ENCODE results near the gene CLSTN1.
"Not testable (repeated sequence)": the region's sequence is repeated elsewhere in the genome, so short reads cannot be mapped to it uniquely, and the experiment has no call there.

Gene CLSTN1

DNA sequence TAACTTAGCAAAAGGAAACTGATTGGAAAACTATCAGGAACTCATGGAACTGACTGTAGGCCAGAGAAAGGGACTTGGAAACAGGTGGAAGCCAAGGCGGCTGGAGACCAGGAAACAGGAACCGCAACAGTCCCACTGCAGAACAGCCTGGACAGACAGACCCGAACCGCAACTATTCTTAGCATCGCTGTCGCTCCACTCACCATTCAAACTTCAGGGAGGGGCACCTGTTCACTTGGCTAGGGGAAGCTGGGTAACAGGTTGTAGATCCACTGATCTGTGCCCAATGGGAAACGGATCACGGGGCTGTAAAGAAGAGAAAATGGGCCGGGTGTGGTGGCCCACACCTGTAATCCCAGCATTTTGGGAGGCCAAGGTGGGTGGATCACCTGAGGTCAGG is 61.9 kb downstream of the CLSTN1 start:
- DNase-seq (ENCODE audit: low spot score): no peak

DNA sequence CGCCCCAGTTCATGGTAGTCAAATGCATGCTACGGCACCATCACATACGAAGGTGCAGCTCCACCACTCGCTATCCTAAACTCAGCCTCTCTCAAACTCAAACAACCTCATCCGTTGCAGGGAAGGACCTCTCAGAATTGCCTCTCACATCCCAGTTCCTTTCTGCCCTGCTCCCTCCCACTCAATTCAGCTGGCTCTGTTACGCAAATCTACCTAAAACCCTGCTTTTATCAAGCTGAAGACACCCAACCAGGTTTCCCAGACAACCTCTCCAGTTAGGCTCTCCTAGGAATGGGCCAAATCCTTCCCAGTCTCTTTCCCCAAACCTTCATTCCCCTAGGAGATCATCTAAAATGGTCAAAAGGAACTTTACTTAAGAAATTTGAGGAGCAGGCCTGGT is 62.9 kb downstream of the CLSTN1 start:
- DNase-seq (ENCODE audit: low spot score): no peak

DNA sequence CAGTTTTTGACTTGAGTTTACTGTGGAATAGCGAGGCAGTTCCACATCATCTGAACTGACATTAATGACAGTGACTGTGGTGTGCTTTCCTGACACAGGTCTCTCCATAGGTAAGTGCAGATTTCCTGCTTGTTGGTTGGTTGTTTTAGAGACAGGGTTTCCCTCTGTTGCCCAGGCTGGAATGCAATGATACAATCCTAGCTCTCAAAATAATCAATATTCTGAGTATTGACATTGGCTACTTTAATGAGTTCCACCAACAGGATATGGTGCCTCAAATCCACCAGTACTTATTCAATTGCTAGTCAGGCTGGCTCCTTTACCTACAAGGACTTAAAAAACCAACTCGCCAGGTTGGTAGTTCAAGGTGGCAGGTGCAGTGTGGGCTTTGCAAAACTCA is 63.8 kb downstream of the CLSTN1 start:
- DNase-seq (ENCODE audit: low spot score): no peak

DNA sequence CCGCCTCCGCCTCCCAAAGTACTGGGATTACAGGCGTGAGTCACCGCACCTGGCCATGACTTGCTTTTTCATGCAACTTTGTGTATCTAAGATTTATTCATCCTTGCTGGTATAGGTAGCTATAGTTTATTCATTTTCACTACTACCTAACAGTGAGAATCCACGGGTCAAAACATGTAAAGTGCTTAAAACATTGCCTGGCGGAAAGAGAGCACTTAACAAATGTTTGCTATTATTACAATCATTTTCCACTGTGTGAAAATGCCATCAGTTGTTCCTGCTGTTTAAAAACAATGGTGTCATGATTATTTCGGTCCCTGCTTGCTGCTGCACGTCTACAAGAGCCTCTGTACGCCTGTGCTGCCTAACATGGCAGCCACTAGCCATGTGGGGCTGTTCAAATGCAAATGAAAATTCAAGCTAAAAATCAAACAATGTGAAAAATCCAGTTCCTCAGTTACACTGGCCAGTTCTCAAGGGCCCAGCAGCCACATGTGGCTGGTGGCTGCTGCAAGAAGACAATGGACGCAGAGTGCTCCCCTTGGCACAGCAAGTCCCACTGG is 65.1 kb downstream of the CLSTN1 start:
- no peak for DNase-seq (ENCODE audit: low spot score)

DNA sequence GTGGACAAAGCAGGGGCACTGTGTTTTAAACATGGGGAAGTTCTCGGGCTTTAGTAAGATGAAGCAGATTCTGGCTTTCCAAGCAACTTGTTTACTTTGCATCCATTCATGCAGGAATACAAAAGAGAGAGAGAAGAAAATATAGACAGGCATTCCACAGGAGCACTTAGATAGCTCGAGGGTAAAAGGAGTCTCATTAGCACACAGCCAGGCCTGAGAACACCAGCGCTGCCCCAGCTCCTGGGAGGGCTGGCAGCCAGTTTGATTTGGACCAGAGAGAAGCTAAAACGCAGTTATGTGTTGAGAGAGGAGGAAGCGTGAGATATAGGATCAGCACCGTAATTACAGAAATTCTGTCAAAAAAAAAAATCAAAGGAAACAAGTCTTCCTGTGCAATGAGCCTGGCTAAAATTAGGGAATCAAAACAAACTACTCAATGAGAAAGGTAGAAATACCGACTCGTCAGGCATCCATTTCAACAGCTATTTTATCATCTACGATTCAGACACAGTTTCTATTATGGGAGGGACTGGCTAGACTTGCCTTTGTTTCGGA is 68.2 kb downstream of the CLSTN1 start:
- DNase-seq (ENCODE audit: low spot score): no peak

DNA sequence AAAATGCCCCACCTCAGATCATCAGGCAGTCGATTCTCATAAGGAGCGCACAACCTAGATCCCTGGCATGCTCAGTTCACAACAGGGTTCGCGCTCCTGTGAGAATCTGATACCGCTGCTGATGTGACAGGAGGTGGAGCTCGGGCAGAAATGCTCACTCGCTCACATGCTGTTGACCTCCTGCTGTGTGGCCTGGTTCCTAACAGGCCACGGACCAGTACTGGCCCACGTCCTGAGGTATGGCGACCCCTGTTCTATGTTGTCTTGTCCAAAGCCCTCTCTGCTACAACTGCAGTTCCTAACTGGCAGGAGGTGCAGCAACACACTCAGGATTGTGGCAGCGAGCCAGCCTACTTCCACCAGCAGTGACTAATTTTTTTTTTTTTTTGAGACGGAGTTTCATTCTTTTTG is 70.6 kb downstream of the CLSTN1 start:
- DNase-seq (ENCODE audit: low spot score): no peak

DNA sequence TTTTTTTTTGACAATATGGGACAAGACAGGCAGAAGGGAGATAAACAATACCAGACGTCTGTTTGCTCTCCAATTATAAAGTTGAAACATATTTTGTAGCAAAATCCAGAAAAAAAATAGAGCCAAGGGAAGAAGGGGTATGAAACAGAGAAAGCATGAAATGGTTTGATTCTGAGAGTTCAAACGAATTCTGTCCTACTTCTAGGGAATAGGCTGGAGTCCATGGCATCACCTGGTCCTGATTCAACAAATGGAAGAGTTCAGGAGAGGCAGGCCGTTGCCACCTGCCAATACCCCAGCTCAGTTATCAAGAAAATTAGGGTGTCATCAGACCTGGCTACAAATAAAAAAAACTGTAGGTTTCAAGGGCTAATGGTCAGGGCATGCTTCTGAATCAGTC is 71.8 kb downstream of the CLSTN1 start:
- no peak for DNase-seq (ENCODE audit: low spot score)

DNA sequence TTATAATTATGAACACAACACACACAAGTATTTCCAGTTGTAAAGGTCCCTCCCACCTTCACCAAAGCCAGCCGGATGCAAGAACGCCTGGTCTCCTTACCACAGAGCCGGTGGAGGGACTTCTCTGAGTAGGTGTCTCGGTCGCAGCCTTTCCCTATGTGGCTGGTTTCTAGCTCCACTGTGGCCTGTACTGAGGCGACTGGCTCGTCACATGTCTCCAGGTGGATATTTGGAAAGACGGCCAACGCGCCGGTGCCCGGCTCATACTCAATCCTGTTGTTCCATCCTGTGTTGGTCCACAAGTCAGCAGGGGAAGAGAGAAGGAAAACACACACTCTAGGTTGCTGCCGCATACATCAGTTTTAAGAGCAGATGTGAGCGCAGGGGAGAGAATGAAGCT is 74.4 kb downstream of the CLSTN1 start:
- no peak for DNase-seq (ENCODE audit: low spot score)

DNA sequence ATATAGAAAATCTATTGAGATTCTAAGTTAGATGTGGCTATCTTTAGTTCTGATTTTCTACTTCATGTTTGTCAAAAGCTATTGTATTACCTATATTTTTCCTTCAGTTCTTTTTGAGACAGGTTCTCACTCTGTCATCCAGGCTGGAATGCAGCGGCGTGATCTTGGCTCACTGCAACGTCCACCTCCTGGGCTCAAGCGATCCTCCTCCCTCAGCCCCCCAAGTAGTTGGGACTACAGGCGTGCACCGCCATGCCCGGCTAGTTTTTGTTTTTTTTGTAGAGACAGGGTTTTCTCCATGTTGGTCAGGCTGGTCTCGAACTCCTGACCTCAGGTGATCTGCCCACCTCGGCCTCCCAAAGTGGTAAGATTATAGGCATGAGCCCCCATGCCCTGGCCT is 75.4 kb downstream of the CLSTN1 start:
- DNase-seq (ENCODE audit: low spot score): not testable (repeated sequence)

DNA sequence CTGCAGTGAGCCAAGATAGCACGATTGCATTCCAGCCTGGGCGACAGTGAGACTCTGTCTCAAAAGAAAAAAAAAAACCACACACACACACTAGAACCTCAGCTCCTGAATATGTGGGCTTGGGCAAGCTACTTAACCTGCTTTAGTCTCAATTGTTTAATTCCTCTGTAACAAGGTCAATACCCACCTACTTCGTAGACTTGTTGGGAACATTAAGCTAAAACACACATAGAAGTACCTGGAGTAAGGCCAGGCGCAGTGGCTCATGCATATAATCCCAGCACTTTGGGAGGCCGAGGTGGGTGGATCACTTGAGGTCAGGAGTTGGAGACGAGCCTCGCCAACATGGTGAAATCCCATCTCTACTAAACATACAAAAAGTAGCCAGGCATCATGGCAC is 77.1 kb downstream of the CLSTN1 start:
- DNase-seq (ENCODE audit: low spot score): no peak

DNA sequence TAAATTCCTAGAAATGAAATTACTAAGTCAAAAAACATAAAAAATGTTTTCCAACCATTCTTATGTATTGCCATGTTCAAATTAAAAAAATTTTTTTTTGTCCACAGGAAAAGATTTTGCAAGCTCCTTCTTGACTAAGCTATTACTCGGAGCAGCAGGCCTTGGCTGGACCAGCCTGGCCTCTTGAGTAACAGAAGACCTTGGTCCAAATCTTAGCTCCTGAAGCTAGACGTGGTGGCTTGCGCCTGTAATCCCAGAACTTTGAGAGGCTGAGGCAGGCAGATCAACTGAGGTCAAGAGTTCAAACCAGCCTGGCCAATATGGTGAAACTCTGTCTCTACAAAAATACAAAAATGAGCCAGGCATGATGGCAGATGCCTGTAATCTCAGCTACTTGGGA is 77.6 kb downstream of the CLSTN1 start:
- no peak for DNase-seq (ENCODE audit: low spot score)

DNA sequence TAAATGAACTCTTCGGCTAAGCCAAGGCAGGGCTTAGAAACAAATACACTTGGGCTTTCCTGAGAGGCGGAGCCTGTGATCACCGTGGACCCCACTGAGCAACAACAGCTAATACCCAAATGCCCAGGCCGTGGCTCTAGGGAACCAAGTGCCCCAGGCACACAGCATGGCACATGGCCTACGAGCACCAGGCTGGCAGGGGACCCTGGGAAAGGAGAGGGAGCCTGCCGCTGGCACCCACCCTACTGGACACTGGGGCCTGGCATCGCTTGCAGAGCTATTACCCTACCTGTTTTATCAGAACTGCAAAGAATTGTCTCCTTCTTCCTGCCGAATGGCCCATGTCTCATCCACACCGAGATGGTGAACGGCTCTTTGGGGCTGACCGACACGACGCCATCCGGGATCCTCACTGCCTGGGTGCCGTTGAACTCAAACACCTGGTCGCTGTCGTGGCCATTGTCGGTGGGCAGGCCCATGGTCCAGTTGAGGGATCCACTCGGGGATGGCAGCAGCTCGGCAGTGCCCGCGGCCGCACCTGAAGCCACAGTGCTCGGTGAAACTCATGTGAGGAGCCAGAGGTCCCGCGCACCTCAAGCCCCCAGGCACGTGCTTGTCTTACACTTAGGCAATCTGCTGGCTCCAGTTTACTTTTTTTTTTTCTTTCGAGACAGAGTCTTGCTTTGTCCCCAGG is 79.5 kb downstream of the CLSTN1 start:
- DNase-seq (ENCODE audit: low spot score): no peak

DNA sequence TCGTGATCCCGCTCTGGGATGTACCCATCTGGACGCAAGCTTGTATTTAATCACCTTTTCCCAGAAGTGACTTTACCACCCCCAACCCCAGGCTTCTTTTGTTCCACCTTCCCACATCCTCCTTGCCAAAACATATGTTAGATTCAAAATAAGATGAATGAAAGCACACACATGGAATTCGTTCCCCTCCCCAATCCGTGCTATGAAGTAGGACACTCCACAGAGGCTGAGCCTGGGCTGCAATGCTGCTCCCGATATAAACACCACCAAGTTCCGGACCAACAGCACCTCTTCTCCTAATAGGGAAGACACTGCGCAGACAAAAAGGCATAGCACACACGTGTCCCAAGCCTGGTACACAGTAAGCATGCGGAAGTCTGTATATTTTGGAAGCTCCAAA is 86.1 kb downstream of the CLSTN1 start:
- DNase-seq (ENCODE audit: low spot score): no peak

DNA sequence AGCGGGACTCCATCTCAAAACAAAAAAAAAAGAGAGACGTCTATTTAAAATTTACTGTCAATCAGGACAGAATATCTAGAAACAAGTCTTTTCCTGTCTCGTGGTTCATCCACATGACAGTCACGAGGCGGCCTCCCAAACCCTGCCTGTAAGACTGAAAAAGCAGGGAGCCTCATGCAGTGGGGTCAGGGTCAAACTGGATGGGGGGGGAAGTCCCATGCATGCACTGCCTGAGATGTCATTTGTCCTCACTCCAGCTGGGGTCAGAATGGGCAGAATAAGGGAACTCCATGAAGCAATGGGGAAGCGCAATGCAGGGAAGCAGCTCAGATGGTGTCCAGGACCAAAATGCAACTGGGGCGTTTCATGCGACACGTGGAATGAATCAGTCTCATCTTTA is 86.7 kb downstream of the CLSTN1 start:
- no peak for DNase-seq (ENCODE audit: low spot score)

DNA sequence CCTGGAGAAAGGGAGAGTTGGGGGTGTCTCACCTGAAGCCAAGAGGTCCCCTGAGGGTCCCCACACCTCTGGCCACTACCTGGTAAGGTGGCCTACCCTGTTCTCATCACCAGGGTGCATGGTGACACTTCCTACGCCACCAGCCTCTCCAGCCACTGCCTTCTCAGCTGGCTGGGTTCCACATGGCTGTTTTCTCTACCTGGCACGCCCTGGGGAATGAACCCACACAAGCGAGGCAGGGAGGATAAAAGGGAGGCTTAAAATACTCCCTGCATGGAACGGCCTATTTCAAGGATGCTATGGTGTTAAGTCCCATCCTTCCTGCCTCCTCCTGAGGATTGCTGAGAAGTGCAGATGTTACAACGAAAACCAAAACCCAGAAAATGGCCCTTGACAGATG is 87.5 kb downstream of the CLSTN1 start:
- no peak for DNase-seq (ENCODE audit: low spot score)

DNA sequence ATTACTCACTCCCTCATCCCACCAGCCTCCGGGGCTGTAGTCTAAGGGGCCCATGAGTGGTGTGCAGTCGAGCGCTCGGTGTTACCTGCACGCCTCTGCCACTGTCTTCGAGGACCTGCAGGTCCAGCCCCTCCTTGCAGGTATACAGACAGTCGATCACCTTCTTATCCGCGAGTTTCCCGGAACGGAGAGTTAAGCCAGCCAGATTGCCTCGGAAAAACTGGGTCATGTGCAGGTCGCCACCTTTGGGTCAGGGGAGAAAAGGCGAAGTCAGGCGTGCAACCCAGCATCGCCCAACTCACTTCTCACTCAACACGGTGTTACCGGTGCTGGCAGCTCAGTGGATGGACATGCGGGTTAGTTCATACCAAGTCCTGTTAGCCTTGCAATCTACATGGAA is 88.0 kb downstream of the CLSTN1 start:
- no peak for DNase-seq (ENCODE audit: low spot score)

DNA sequence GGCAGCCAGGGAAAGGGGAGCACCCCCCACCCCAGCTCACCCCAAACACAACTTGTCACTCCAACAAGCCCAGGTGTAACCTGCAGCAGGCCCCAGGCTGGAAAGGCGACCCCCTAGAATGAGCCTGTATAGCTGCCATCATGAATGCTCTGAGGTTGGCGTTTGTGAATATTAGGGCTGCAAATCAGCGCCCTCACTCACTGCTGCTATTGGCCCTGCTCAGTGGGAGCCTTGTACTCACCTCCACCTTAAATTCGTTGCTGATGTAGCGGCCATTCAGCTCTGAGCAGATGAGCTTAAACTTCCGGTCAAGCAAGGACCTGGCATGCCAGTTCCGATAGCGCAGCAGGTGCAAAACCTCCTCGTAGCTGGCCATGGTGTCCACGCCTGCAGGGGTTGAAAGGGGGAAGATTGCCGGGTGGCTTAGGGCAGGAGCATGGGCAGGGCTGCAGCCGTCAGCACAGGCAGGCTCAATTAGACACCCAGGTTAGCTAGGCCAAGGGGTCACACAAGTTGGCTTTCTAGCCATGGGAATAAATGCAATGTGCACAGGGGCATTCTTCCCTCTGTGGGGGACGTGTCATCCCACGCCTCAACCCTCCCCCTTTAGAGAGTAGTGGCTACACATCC is 90.5 kb downstream of the CLSTN1 start:
- DNase-seq (ENCODE audit: low spot score): no peak

DNA sequence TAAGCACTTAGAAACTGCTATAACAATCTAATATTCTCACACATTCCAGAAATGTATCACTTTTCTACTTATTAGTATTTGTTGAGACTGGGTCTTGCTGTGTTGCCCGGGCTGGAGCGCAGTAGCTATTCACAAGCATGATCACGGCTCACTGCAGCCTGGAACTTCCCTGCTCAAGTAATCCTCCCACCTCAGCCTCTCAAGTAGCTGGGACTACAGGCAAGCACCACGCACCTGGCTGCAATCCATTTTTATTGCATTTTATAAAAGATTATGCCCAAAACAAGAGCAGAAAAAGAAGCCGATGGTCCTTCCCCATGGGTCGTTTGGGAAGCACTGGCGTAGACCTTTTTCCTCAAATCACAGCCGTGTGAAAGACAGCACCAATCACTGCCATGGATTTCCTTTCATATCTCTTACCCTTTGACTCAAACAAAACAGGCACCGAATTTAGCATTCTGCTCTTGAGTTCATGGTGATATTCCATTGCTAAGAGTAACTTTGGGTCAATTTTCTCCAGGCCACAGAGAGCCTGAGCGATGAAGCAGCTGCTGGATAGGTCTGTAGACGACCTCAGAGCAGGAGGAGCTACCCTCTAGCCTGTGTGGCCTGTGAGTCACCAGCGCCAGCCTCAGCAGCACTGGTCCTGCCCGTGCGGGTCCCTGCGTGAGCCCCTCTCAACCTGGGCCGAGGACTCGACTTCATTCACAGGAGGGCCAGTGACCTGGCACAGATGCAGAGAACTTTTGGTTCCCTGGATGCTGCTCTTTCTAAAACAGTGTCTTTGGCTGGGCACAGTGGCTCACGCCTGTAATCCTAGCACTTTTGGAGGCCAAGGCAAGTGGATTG is 91.4 kb downstream of the CLSTN1 start:
- no peak for DNase-seq (ENCODE audit: low spot score)

DNA sequence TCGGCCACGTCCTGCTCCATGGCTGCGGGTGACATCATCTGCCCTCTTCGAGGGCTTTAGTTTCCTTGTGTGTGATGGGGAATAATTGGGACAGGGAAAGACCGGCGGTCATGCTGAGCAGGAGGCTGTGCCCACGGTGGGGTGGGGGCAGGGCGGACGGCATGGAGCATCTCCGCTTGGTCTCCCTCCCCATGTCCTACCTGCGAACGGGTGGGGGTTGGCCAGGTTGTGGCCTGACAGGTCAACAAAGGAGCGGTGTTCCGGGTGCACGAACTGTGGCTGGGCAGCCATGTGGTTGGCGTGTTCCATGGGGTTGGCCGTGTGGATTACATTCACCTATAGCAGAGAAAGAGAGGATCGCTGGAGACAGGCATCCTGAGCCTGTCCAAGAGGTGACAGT is 92.2 kb downstream of the CLSTN1 start:
- DNase-seq (ENCODE audit: low spot score): no peak

DNA sequence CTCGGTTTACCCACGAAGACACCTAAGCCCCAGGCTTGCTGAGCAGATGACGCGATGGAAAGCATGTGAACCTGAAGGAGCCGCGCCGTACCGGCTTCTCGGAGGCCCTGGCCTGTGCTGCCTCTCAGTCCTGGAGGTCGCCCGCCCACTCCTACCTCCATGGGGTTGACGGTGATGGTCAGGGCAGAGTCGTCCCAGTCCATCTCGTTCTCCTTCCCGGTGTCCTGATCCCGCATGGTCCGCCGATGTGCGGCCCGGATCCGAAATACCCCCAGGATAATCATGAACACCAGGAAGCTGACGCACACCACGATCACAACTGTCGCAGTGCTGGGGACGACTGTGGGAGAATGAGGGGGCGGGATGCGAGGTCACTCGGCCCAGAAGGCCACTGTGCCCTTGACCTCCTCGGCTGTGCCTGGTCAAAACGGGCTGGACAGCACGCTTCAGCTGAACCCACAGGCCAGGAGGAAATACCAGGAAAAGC is 92.7 kb downstream of the CLSTN1 start:
- no peak for DNase-seq (ENCODE audit: low spot score)

DNA sequence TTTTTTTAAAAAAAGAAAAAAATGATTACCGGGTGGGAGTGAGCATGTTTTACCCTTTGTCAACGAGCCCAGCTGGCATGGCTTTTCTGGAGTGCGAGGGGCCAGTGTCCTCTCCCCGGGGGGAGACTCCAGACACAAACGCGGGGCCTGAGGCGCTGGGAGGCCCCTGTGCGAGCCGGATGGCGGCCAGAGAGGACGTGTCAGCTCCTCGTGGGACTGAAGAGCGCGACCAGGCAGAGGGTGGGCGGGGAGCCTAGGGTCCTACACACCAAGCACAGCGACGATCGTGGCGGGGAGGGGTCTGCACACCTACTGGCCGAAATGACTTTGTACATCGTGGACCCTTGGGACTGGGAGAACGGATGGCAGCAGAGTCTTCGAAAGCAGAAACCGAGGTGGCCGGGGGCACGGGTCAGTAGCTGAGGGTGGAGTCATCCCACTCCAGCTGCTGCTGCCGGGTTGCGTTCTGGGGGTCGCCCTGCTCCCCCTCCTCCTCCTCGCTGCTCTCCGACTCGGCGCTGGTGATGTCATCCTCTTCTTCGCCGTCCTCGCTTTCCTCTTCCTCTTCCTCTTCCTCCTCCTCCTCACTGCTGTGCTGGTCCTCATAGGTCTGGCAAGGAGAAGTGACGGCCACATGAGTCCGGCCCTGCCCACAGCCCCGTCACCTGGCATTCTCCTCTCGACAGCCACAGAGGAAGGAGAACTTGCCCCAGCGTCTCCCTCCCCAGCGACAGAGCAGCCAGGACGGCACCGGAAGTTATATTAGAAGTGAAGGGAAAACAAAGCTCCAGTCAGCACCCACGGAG is 93.5 kb downstream of the CLSTN1 start:
- DNase-seq (ENCODE audit: low spot score): no peak

DNA sequence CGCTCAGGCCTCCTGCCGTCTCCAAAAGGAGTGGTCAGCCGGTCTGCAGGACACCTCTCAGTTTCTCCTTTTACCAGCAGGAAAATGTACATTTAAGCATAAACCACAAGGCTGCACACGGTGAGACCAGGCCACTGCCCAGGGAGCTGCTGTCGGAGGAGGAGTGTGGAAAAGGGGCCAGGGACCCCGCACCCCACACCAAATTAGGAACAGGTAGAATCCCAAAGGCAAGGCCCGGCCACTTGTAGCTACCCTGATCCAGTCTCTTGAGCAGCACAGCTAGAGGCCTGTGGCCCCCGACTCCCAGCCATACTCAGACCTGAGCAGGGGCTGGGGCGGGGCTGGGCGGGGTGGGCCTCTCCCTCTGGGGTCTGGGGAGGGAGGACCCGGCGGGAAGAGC is 94.2 kb downstream of the CLSTN1 start:
- DNase-seq (ENCODE audit: low spot score): no peak

All from CD4-positive, alpha-beta T cell treated with Interleukin-6 at 100 ng/mL for 8 hours (primary cell).